HepG2 (cell line): Measurements from ENCODE around the gene OGFR. TPM values are rescaled to one million over a fixed set of nuclear protein-coding genes. Genes with fewer than 3 reads are reported as not detected.

Experiments
- KLF13 ChIP-seq: sonication (generic); formaldehyde crosslinking; IDR thresholded peaks from 2 replicates; pipeline ENCODE4 v1.4.0; 2020; ENCODE audit warnings: mild to moderate bottlenecking, missing genetic modification reagents
- MYC ChIP-seq: sonication (generic); formaldehyde crosslinking; IDR thresholded peaks from 2 replicates; pipeline ENCODE4 v1.9.0; 2021; ENCODE audit warnings: missing genetic modification reagents, borderline replicate concordance
- NR2F1 ChIP-seq, 2 experiments: fragments of 450-650 bp in 1 of 2; formaldehyde crosslinking in 1 of 2; IDR thresholded peaks; 2 replicates each; pipeline versions ENCODE4 v1.5.0 to v1.6.1; 2016 to 2020; ENCODE audit warnings: mild to moderate bottlenecking in 1 of 2, missing compliant biosample characterization in 1 of 2, missing genetic modification reagents in 1 of 2, moderate library complexity in 1 of 2
- PAWR ChIP-seq: sonication (generic); formaldehyde crosslinking; IDR thresholded peaks from 2 replicates; pipeline ENCODE4 v1.4.0; 2020; ENCODE audit warnings: missing genetic modification reagents, mild to moderate bottlenecking, borderline replicate concordance
- RARA ChIP-seq: IDR thresholded peaks from 2 replicates; pipeline ENCODE4 v1.6.1; 2016; ENCODE audit warnings: missing genetic modification reagents, missing compliant biosample characterization
- SNAPC4 ChIP-seq: sonication (generic); formaldehyde crosslinking; IDR thresholded peaks from 2 replicates; pipeline ENCODE4 v1.4.0; 2020; ENCODE audit warnings: mild to moderate bottlenecking, missing genetic modification reagents
- STAT6 ChIP-seq: sonication (generic); formaldehyde crosslinking; IDR thresholded peaks from 2 replicates; pipeline ENCODE4 v1.4.0; 2020; ENCODE audit warnings: missing genetic modification reagents, mild to moderate bottlenecking, borderline replicate concordance
- ZBTB21 ChIP-seq: sonication (generic); formaldehyde crosslinking; IDR thresholded peaks from 2 replicates; pipeline ENCODE4 v1.4.0; 2020; ENCODE audit warnings: missing genetic modification reagents
- ZNF232 ChIP-seq: sonication (generic); formaldehyde crosslinking; IDR thresholded peaks from 2 replicates; pipeline ENCODE4 v1.4.0; 2020; ENCODE audit warnings: missing genetic modification reagents, borderline replicate concordance
- ZNF615 ChIP-seq: sonication (generic); formaldehyde crosslinking; IDR thresholded peaks from 2 replicates; pipeline ENCODE4 v1.5.0; 2020; ENCODE audit warnings: mild to moderate bottlenecking, missing genetic modification reagents, borderline replicate concordance
- ZNF761 ChIP-seq: sonication (generic); formaldehyde crosslinking; conservative IDR thresholded peaks from 2 replicates; pipeline ENCODE4 v1.4.0; 2020; ENCODE audit warnings: mild to moderate bottlenecking, missing genetic modification reagents
- polyA plus RNA-seq, 8 experiments: library from polyadenylated mRNA; depleted of rRNA in 3 of 8; stranded (reverse) in 7 of 8; unstranded in 1 of 8; fragments of >200 nt; fragmentation: Illumina TruSeq in 4 of 8; extraction: Trizol in 4 of 8; gene quantifications; 2 replicates each; pipeline versions ENCODE4 v1.2.1 to v1.2.3, GENCODE V29; 2011 to 2016; ENCODE audit warnings: low read depth in 4 of 8, missing spikeins in 1 of 8, mixed read lengths in 1 of 8; ENCODE audit not compliant: insufficient read depth in 1 of 8
- total RNA-seq, 5 experiments: library from RNA; depleted of rRNA; stranded (reverse); fragments of >200 nt; fragmentation: Illumina TruSeq; extraction: Trizol; gene quantifications; 2 replicates each; pipeline ENCODE4 v1.2.3, GENCODE V29; 2016; ENCODE audit warnings: low read depth in 1 of 5
- TF ChIP-seq, protein P1 (sequence below), 2 experiments: sonication (generic) in 1 of 2; formaldehyde crosslinking in 1 of 2; IDR thresholded peaks; 2 replicates each; pipeline versions ENCODE4 v1.5.1 to v1.6.1; 2011 to 2020; ENCODE audit warnings: borderline replicate concordance in 1 of 2, low read depth in 1 of 2, low read length in 1 of 2, mild to moderate bottlenecking in 1 of 2, missing genetic modification reagents in 1 of 2, moderate library complexity in 1 of 2
- TF ChIP-seq, protein P2 (sequence below): sonication (generic); formaldehyde crosslinking; IDR thresholded peaks from 2 replicates; pipeline ENCODE4 v1.4.0; 2020; ENCODE audit warnings: mild to moderate bottlenecking, missing genetic modification reagents

OGFR gene
- total and polyA plus RNA-seq, 2 of the 13 experiments (the other 11 are each of a cell fraction or from before 2014, with no cell fraction given): 47.7 to 81.8 TPM

DNA sequence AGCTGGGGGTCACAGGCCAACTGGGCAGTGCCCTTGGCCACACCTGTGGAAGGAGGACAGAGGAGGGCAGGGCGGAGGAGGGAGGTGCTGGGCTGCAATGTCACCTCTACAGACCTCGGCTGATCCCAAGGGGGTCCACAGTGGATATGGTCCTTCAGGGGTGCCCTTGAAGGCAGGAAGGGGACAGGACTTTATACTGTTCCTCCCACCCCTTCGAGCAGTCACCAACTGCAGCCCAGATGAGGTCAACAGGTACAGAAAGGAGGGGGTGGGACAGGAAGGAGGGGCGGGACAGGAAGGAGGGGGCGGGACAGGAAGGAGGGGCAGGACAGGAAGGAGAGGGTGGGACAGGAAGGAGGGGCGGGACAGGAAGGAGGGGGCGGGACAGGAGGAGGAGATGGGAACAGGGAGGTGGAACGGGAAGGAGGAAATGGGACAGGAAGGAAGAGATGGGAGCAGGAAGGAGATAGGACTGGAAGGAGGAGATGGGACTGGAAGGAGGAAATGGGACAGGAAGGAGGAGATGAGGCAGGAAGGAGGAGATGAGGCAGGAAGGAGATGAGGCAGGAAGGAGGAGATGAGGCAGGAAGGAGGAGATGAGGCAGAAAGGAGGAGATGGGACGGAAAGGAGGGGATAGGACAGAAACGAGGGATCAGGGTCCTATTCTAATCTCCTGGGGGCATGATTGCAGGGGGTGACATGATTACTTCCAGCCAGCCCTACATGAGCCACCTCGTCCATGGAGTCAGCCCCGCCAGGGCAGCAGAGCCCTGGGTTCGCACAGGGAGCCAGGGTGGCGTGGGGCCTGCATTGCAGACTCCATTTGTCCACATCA is 27.7 kb upstream of the OGFR start (continued):
- TF ChIP-seq MYC (CRISPR knock-in tag): no peak
- no peak for TF ChIP-seq NR2F1 (CRISPR knock-in tag; IDR thresholded peaks at IDR 0.05)
- no peak for TF ChIP-seq STAT6 (CRISPR knock-in tag)
- TF ChIP-seq, protein P1, sequence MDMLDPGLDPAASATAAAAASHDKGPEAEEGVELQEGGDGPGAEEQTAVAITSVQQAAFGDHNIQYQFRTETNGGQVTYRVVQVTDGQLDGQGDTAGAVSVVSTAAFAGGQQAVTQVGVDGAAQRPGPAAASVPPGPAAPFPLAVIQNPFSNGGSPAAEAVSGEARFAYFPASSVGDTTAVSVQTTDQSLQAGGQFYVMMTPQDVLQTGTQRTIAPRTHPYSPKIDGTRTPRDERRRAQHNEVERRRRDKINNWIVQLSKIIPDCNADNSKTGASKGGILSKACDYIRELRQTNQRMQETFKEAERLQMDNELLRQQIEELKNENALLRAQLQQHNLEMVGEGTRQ (IDR thresholded peaks at IDR 0.05; ENCODE audit: low read depth, low read length): no peak
- TF ChIP-seq, protein P1 (CRISPR knock-in tag; IDR thresholded peaks at IDR 0.05; ENCODE audit: borderline replicate concordance): no peak
- TF ChIP-seq ZNF761: no peak
- TF ChIP-seq ZNF232 (CRISPR knock-in tag): no peak
- TF ChIP-seq, protein P2, sequence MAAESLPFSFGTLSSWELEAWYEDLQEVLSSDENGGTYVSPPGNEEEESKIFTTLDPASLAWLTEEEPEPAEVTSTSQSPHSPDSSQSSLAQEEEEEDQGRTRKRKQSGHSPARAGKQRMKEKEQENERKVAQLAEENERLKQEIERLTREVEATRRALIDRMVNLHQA (CRISPR knock-in tag): no peak
- TF ChIP-seq SNAPC4 (CRISPR knock-in tag): no peak
- no peak for TF ChIP-seq ZNF615
- no peak for TF ChIP-seq KLF13
- TF ChIP-seq ZBTB21 (CRISPR knock-in tag): no peak
- TF ChIP-seq RARA: no peak
- TF ChIP-seq PAWR (CRISPR knock-in tag): no peak
